HG02870 (cell line): ENCODE data around the gene STRBP.
"Not testable (repeated sequence)": the region's sequence is repeated elsewhere in the genome, so short reads cannot be mapped to it uniquely, and the experiment has no call there.

ENCODE experiments used
- ATAC-seq: cut with Tn5 transposase; IDR thresholded peaks from one replicate; pipeline ENCODE4 v1.9.1; 2021; ENCODE audit warnings: mild to moderate bottlenecking, moderate library complexity; ENCODE audit not compliant: unreplicated experiment

STRBP gene

DNA sequence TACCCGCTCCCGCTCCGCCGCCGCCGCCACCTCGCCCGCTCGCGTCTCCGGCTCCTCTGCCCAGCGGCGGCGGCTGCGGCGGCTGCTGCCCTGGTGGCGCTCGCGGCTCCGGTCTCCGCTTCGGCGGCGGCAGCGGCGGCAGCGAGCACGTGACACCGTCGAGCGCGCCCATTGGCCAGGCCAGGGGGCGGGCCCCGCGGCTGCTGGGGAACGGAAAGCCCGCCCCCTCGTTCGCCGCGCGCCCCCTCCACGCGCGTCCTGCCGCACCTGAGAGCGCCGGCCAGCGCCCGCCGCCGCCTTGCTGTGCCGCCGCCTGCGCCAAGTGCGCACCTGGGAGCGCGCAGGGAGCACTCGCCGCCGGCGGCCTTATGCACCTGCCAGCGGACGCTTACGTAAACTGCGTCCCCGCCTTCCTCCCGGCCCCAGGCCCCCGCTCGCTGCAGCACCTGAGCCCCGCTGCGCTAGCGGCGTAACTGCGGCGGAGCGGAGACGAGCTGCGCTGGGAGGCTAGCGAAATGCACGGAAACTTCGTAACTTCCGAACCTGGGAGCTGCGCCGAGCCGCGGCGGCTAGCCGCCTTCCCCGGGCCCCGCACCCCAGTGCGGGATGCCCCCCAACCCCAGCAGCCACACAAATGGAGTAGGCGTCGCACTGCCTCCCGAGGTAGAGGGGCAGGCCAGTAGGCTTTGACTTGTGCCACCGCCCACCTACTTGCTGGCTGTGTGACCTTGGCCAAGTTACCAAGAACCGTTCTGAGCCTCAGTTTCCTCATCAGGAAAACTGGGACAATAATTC is at the start of gene STRBP:
STRBP (minus strand) TSS at position 122 of the 795 bp plus-strand sequence. CDS start 84,452 bp downstream, outside the sequence.
- ATAC-seq, result peak; percentile 84

DNA sequence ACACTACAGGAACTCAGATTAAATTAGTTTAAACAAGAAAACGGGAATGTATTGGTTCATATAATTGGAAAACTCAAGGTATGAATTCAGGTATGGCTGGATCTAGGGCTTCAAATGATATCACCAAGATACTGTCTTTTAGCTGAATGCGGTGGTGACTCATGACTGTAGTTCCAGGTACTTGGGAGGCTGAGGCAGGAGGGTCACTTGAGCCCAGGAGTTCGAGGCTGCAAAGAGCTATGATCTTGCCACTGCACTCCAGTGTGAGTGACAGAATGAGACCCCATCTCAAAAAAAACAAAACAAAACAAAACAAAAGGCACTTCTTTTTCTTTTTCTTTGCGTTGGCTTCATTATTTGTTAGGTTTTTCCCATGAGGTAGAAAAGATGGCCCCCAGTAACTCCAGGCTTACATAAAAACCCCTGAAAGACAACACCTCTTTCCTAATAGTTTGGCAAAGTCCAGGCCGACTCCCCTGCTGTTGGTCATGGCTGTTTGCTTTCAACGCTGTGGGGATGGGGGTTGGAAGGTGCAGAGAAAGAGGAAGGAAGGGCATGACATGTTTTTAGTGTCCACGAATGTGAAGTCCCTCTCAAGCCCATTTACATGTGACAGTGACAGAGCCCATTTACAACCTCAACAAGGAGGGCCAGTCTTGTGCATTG is 47.8 kb upstream of the STRBP start:
- no peak for ATAC-seq

DNA sequence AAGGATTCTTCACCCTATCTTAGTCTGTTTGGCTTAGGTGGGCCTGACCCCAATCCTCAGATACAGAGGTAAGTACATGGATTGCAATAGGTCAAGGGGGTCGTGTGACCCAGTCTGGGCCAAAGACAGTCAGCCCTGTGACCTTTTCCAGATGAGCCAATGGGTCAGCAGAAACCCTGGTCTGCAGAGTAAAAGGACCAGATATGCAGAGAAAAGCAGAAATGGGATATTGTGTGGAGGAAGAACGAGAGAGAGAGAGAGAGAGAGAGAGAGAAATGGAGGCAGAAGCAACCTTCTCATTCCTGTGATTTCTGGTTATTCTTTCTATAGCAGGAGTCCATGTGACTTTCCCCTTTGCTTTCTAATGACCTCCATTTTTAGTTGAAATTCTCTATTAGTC is 47.2 kb upstream of the STRBP start:
- no peak for ATAC-seq

DNA sequence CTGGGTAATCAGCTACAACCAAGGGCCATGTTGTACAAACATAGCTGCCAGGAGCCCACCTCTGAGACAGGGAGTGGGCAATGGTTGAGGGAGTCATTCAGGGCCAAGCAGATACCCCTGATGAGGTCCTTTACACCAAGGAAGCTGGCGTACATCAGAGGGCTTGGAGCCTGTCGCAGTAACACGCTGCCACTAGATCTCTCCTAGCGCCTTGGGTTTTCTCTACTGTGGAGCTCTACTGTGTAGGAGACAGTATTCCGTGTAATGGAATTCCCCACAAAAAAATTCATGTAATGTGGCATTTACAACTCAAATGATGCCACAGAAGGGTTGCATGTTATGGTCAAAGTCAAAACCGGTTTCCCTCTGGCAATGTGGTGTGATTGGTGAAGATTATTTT is 46.2 kb upstream of the STRBP start:
- ATAC-seq, result no peak

DNA sequence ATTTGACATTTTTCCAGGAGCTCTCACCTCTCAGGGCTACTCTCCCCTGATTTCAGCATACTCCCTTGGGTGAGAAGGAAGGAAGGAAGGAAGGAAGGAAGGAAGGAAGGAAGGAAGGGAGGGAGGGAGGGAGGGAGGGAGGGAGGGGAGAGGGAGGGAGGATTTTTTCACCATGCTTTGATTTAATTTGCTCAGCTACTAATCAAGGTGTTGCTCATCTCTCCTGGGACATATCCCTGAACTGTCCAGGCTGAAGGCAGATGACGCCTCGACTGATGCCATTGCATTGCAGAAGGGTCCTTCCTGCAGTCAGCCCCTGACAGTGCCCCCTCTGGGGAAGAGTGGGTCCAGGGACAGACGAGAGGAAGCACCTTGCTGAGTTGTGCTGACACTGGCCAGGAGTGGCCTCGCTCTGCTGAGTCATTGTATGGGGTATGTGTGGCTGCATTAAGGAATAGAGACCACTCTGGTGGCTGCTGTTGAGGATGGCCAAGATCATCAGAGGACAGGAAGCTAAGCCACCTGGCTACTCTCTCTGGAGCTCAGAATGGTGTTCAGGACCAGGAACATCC is 44.0 kb upstream of the STRBP start:
- no peak for ATAC-seq

DNA sequence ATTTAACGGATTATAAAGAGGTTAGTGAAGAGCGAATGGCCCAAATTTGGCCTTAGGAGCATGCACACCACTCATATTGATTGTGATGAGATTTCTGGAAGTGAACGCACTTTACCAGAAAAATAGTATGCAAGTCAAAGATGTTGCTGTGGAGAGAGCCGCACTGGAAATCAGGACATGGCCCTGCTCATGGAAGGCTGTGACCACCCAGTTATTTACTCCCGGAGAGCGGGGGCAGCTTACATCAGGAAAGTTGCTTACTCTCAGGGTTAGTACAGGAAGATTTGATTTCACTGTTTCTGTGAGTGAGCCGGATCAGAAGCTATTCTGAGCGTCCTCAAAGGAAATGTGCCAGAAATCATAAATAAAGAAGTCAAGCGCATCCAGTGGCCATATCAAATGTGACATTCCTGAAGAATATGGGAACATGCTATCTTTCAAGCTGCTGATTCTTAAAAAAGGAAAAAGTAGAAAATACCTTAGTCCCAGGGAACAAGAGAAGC is 42.9 kb upstream of the STRBP start:
- ATAC-seq, result no peak

DNA sequence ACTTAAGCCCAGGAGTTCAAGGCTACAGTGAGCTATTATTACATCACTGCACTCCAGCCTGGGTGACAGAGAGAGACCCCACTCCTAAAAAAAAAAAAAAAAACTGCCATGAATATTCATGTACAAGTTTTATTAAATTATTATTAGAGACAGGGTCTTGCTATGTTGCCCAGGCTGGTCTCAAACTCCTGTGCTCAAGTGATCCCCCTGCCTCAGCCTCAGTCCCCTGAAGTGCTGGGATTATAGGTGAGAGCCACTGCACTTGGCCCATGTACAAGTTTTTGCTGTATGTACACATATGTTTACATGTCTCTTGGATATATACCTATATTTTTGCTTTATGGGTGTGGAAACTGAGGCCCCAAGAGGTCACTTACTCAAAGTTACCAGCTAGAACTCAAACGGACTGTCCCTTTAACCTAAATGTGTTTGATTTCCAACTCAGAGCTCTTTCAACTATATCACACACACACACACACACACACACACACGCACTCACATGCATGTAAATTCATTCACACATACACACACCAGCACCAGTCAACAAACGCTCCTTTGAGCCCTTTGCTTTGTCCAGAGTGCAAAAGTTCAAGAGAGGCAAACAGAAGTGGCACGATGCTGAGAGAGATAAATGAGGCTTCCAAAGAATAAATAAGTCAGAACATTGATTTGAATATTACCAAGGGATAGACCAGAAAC is 42.3 kb upstream of the STRBP start:
- ATAC-seq, result no peak

DNA sequence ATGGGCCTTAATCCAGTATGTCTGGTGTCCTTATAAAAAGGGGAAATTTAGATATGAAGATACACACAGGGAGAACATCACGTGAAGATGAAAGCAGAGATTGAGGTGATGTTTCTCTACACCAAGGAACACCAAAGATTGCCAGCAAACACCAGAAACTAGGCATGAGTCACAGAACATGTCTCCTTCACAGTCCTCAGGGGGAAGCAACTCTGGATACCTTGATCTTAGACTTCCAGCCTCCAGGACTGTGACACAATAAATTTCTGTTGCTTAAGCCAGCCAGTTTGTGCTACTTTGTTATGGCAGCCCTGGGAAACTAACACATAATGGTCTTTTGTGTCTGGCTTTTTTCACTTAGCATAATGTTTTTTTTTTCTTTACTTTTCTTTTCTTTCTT is 41.2 kb upstream of the STRBP start:
- no peak for ATAC-seq

DNA sequence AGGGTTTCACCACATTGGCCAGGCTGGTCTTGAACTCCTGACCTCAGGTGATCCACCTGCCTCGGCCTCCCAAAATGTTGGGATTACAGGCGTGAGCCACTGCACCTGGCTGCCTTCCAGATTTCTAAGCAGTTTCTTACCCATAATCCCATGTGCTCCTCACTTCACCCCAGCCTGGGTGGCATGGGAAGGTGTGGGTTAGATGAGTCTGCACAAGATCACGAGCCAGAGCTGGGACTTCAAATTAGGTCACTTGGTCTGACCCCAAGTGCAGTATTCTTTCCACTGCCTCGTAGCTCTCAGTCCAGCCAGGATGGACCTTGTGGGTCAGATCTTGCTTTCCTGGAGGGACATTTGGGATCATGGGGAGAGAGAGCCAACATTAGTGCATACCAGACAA is 37.5 kb upstream of the STRBP start:
- no peak for ATAC-seq

DNA sequence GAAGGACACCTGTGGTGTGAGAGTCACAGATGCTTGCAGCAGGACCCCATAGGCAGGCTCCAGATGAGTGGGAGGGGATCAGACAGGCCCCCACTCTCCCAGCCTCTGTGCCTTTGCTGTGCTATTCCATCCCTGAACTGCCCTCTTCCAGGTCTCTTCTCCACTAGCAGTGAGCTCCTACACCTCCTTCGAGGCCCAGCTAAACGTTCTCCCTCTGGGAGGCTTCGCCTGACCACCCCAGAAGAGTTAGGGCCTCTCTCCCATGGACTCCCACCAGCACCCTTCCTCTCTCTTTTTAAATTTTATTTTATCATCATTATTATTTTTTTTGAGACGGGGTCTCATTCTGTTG is 35.9 kb upstream of the STRBP start:
- no peak for ATAC-seq

DNA sequence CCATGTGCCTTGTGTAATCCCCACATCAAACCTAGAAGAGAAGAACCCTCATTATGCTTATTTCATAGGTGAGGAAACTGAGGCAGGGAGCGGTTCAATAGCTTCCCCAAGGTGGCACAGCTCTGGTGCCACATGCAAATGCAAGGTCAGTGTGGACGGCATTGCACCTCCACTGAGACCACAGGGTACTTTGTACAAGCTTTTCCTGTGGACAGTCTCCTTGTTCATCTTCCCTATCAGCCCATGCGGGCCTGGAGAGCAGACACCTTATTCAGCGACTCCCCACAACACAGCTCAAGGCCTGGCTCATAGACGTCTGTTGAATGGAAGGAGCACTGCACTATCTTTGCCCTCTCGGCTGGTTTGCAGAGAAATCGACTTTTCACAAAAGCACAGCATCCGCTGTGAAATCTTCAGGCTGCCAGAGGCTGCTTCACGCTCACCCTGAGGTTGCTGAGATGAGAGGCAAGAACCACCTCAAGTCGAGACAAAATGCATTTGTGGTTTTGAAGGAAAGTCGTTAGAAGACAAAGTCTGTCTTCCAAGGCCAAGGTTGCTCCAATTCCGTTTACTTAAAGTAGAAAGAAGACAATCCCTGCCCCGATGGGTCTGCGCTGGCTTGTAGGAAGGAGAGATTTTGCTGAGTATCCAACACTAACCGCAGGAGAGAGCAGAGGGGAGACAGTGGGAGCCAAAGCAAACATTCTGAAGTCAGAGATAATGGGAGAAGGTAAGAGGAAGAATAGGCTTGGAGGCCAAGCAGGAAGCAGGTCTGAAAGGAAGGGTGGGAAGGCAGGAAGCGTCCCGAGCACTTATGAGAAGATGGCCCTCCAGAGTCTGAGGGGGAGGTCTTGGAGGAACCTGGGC is 34.2 kb upstream of the STRBP start:
- ATAC-seq, result no peak

DNA sequence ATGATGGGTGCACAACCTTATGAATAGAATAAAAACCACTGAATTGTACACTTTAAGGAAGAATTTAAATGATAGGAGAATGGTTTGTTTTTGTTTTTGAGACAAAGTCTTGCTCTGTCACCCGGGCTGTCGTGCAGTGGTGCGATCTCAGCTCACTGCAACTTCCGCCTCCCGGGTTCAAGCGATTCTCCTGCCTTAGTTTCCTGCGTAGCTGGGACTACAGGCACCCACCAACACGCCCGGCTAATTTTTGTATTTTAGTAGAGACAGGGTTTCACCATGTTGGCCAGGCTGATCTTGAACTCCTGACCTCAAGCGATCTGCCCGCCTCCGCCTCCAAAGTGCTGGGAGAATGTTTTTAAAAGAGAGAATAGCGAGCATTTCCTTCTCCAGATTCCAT is 33.5 kb upstream of the STRBP start:
- not testable (repeated sequence) for ATAC-seq

DNA sequence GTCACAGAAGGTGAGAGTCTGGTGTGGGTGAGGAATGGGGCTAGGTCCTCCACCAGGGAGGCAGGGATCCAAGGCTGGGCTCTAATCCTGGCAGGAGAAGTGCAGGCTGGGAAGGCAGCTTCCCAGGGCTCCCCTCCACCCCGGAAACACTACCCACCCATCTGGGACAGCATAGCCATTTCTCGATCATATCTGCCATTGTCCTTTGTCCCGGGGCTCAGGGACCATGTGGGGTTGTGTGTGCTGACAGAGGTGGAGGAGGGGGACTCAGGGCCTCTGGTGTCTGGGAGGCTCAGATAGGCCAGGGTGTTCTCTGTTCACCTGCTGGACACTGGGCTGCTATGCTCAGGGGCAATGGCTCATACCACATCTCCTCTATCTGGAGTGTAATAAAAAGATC is 32.2 kb upstream of the STRBP start:
- no peak for ATAC-seq

DNA sequence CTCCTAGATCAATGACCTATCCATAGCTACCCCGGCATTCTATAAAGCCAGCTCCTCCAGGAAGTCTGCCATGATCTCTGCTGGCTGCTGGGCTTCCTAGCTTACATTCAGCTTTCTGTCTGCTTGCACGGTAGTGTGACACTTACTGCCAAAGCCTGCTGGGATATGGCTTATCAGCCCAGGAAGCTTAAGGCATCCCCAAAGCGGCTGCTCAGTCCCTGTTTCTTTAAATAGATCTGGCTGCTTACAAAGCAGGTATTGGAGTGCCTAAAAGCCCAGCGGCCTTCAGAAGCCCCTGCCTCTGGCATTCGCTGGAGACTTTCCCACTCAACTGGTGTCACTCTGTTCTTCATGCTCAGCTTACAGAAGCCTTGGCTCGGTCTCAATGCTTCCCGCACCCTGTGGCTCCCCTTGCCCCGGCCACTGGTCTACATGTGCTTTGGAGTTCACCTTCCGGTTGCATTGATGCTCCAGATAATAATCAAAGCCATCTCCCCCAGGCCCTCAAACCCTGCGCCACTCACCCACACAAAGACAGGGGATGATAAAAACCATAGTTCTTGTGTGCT is 31.3 kb upstream of the STRBP start:
- ATAC-seq, result no peak

DNA sequence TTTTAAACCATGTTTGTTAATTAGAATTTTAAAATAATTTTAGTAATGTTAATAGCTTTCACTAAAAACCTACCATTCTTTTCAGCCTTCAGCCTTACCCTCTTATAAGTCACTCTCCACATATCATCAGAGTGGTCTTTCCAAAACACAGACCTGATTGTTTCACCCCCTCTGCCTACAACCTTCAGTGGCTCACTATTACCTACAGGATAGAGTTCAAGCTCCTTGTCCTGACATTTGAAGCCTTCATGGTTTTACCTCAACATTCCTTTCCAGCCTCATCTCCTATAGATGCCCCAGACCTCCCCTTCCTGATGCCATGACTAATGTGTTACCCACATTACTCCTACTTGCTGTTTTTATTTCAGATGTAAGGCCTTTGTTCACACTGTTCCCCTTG is 27.8 kb upstream of the STRBP start:
- no peak for ATAC-seq

DNA sequence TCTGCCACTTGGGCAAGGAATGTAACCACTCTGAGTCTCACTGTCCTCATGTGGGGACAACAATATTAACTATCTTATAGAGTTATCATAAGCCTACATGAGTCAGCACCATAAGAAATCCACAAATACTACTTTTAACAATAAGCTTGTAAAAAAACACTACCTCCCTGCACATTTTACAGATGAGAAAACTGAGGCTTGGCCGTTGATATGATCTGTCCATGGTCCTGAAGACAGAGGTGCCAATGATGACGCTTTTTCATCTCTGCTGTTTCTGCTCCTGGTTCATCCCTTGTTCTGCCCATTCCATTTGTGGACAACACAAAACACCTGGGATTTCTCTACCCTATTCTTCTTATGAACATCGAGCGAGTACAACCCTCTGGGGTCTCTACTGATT is 23.4 kb upstream of the STRBP start:
- no peak for ATAC-seq

DNA sequence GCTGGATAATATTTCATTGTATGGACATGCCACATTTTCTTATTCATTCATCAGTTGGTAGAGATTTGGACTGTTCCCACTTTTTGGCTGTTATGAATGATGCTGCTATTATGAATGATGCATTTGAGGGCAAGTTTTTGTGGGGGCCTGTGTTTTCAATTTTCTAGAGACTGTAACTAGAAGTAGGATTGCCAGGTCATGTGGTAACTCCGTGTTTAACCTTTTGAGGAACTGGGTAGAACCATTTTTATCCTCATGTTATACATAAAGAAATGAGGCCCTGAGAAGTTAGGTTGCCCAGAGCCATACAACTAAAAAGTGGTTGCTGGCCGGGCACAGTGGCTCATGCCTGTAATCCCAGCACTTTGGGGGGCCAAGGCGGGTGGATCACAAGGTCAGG is 22.4 kb upstream of the STRBP start:
- ATAC-seq, result no peak

DNA sequence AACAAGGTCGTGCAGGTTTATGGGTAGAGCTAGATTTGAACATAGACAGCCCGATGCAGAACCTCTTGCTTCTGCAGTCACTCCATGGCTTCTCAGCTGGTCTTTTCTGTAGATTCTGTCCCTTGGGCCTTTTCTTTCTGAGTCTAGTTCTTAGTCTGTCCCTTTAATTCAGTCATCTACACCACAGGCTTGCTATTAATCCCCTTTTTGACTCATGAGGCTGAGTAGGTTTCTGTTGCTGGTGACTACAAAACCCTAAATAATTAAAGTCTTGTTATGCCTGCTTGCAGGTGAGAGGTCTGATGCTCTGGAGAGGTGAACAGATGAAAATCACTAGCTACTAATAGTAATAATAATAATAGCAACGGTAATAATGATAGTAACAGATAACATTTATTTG is 19.3 kb upstream of the STRBP start:
- ATAC-seq, result no peak

DNA sequence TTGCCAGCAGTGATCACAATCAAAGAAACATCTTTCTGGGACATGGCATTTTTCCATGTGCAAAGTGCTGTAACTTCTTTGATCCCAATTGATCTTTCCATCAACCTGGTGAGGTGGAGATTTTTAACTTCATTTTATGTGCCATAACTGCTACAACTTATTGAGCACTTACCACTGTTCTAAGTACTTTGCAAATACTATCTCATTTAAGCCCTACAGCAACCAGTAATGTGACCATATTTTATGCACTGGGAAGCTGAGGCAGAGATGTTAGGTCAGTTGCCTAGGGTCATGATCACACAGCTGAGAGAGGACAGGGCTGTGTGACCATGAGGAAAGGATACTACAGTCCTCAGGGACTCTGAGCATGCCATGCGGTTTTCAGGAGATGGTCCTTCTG is 17.9 kb upstream of the STRBP start:
- no peak for ATAC-seq

DNA sequence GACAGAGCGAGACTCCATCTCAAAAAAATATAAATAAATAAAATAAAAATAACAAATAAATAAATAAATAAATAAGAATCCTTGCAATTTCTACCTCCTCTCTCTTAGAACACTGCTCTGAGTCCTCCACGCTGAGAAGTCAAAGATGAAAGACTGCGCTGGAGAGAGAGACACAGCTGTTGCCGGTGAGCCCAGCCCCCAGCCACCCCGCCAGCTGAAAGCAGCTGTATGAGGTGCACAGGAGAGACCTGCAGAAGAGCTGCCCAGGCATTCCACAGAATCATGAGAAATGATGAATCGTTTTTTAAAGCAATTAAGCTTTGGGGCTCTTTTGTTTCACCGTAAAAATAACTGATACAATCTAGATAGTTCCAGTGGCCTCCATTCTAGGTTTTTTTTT is 16.3 kb upstream of the STRBP start:
- no peak for ATAC-seq
